HFFc6 (cell line): ENCODE measurements around the gene MYOM1. TPM values are rescaled to one million over a fixed set of nuclear protein-coding genes. Genes with fewer than 3 reads are reported as not detected.

Experiments
- DNase-seq: peaks from one replicate; pipeline ENCODE4 v3.0.0-alpha.2; 2018
- H3K27ac Mint-ChIP-seq: 2 replicates; pipeline ENCODE4 v1.8.0; 2020; ENCODE audit warnings: mild to moderate bottlenecking, mixed read lengths
- H3K27me3 Mint-ChIP-seq: 2 replicates; pipeline ENCODE4 v1.8.0; 2021; ENCODE audit warnings: mild to moderate bottlenecking, moderate library complexity, mixed read lengths; ENCODE audit not compliant: insufficient read depth
- H3K36me3 Mint-ChIP-seq: 2 replicates; pipeline ENCODE4 v1.8.0; 2021; ENCODE audit warnings: low read depth, mixed read lengths
- H3K4me1 Mint-ChIP-seq: 2 replicates; pipeline ENCODE4 v1.8.0; 2020; ENCODE audit warnings: low read depth, mixed read lengths
- H3K4me3 Mint-ChIP-seq: 2 replicates; pipeline ENCODE4 v1.8.0; 2020; ENCODE audit warnings: mild to moderate bottlenecking, moderate library complexity, mixed read lengths
- H3K9me3 Mint-ChIP-seq: 2 replicates; pipeline ENCODE4 v1.8.0; 2020; ENCODE audit warnings: mild to moderate bottlenecking, mixed read lengths
- CTCF ChIP-seq: fragments of 200-600 bp; sonication (generic); IDR thresholded peaks from 2 replicates; pipeline ENCODE4 v1.5.0; 2021; ENCODE audit warnings: antibody characterized with exemption, mild to moderate bottlenecking
- total RNA-seq, 6 experiments: library from RNA; stranded (reverse); fragmentation: NEBNext Ultra II Directional; extraction: Animal tissue kit (Norgen Biotek cat#: 25700); gene quantifications; 2 replicates in 1 of 6; 3 replicates in 5 of 6; pipeline ENCODE4 v1.2.3, GENCODE V29; 2021

Gene MYOM1
- total RNA-seq, 6 experiments from 2014 or later = 0.03 to 0.14 (median 0.06) TPM; not detected in 2

GRCh38 chr18:3115447-3116030 lies 104.2 kb downstream of the MYOM1 start:
- no peak for TF ChIP-seq CTCF
- Mint-ChIP-seq H3K27me3 (peaks cover 23% of the 10 kb centered on the region), H3K27ac (no peak overlapping the region), H3K36me3 (no peaks in the 10 kb centered on the region), H3K4me1 (peaks cover 10% of the 10 kb centered on the region; the same call in 1 of the 2 replicates), H3K9me3 (no peaks in the 10 kb centered on the region), H3K4me3 (no peak overlapping the region)
- DNase-seq = no peak

- no peak for DNase-seq
- Mint-ChIP-seq H3K27me3 (peaks cover 28% of the 10 kb centered on the region), H3K9me3 (no peaks in the 10 kb centered on the region), H3K27ac (no peak overlapping the region), H3K36me3 (no peaks in the 10 kb centered on the region), H3K4me3 (no peak overlapping the region), H3K4me1 (peaks cover 10% of the 10 kb centered on the region; the same call in 1 of the 2 replicates)
- no peak for TF ChIP-seq CTCF
Measured at GRCh38 chr18:3114451-3114850, 105.3 kb downstream of the MYOM1 start.

- Mint-ChIP-seq H3K4me1 (peaks cover 10% of the 10 kb centered on the region; the same call in 1 of the 2 replicates), H3K27ac (no peak overlapping the region), H3K9me3 (no peaks in the 10 kb centered on the region), H3K36me3 (no peaks in the 10 kb centered on the region), H3K27me3 (peaks cover 27% of the 10 kb centered on the region), H3K4me3 (no peak overlapping the region)
- DNase-seq = no peak
- no peak for TF ChIP-seq CTCF
Measured at GRCh38 chr18:3114026-3114425, 105.7 kb downstream of the MYOM1 start.

- no peak overlapping the region for H3K4me3 Mint-ChIP-seq
- H3K27ac Mint-ChIP-seq = no peak overlapping the region
- H3K4me1 Mint-ChIP-seq = peaks cover 10% of the 10 kb centered on the region; the same call in 1 of the 2 replicates
- no peak for DNase-seq
- peaks cover 23% of the 10 kb centered on the region for H3K27me3 Mint-ChIP-seq
- no peaks in the 10 kb centered on the region for H3K9me3 Mint-ChIP-seq
- no peak for TF ChIP-seq CTCF
- H3K36me3 Mint-ChIP-seq = no peaks in the 10 kb centered on the region
Measured at GRCh38 chr18:3111523-3112240, 108.1 kb downstream of the MYOM1 start.

GRCh38 chr18:3110034-3110752 lies 109.6 kb downstream of the MYOM1 start:
- DNase-seq = no peak
- Mint-ChIP-seq H3K36me3 (no peaks in the 10 kb centered on the region), H3K4me3 (no peak overlapping the region), H3K9me3 (no peaks in the 10 kb centered on the region), H3K4me1 (peaks cover 10% of the 10 kb centered on the region; the same call in 1 of the 2 replicates), H3K27ac (no peak overlapping the region), H3K27me3 (peaks cover 23% of the 10 kb centered on the region)
- no peak for TF ChIP-seq CTCF
